Neural progenitor cell (in vitro differentiated cells): ENCODE measurements around the gene CHTF18.

Experiments
- EZH2 ChIP-seq: fragments of 200-600 bp; sonication (generic); IDR thresholded peaks from 2 replicates; pipeline ENCODE4 v1.6.1; 2017; ENCODE audit warnings: antibody characterized with exemption, mild to moderate bottlenecking, moderate library complexity
- EZH2phosphoT487 ChIP-seq: fragments of 200-600 bp; sonication (generic); IDR thresholded peaks from 2 replicates; pipeline ENCODE4 v1.6.1; 2017; ENCODE audit warnings: antibody characterized with exemption
- TF ChIP-seq, protein P1 (sequence below): fragments of 200-600 bp; sonication (generic); IDR thresholded peaks from 2 replicates; pipeline ENCODE4 v1.5.1; 2017; ENCODE audit warnings: antibody characterized with exemption, mild to moderate bottlenecking

DNA sequence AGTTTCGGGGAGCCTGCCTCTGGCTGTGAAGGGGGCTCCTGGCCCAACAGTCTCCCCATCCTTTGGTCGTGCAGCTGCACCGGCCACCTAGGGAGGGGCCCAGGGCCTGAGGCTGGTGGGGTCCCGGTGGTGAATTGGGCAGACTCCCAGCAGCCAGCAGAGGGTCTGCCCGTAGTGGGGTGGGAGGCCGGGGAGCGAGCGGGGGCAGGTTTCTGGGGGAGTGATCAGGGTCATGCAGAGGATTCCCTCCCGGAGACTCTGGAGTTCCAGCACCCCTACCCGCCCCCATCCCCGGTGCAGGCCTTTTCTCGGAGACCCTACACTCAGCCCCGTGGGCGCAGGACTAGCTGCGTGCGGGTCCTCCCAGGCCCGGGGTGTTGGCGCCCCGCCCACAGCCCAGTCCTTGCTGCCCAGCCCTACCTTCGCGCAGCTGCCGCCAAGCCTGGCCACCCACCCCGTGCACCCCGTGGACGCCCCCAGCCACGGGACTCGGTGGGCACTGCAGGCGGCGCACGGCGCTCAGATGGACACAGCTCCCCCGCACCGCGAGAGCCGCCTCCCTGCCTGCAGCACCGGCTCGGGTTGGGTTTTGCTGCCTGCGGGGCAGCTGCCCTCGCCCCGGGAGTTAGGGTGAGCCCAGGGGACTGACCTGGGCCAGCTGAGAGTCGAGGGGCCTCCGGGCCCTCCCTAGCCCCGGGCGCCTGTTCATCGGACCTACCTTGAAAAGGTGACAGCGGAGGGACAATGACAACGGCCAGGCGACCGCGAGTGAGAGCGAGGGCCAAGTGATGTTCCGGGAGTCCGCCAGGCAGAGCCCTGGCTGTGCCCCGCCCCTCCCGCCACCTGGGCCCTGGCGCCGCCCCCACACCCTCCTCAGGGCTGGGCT, 11.8 kb downstream of the CHTF18 start, which contains the start of gene GNG13:
- TF ChIP-seq, protein P1, sequence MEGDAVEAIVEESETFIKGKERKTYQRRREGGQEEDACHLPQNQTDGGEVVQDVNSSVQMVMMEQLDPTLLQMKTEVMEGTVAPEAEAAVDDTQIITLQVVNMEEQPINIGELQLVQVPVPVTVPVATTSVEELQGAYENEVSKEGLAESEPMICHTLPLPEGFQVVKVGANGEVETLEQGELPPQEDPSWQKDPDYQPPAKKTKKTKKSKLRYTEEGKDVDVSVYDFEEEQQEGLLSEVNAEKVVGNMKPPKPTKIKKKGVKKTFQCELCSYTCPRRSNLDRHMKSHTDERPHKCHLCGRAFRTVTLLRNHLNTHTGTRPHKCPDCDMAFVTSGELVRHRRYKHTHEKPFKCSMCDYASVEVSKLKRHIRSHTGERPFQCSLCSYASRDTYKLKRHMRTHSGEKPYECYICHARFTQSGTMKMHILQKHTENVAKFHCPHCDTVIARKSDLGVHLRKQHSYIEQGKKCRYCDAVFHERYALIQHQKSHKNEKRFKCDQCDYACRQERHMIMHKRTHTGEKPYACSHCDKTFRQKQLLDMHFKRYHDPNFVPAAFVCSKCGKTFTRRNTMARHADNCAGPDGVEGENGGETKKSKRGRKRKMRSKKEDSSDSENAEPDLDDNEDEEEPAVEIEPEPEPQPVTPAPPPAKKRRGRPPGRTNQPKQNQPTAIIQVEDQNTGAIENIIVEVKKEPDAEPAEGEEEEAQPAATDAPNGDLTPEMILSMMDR, result no peak
- no peak for TF ChIP-seq EZH2phosphoT487
- TF ChIP-seq EZH2, result no peak
